CD14-positive monocyte (primary cell): Measurements from ENCODE around the gene KRTAP4-11. TPM values are rescaled to one million over a fixed set of nuclear protein-coding genes. Genes with fewer than 3 reads are reported as not detected.
"Not testable (repeated sequence)": the region's sequence is repeated elsewhere in the genome, so short reads cannot be mapped to it uniquely, and the experiment has no call there.

ENCODE experiments used
- DNase-seq, 3 donors: peaks; one replicate each; pipeline ENCODE4 v3.0.0-alpha.2; 2011 to 2022
- H2AFZ ChIP-seq: 2 replicates; pipeline ENCODE4 v1.6.0; 2012; ENCODE audit warnings: mild to moderate bottlenecking, low read depth, low read length, inconsistent platforms; ENCODE audit not compliant: insufficient read depth, poor library complexity, severe bottlenecking
- H3K27ac ChIP-seq, 2 donors: 1 replicate in 1 of 2; 2 replicates in 1 of 2; pipeline ENCODE4 v1.5.1; 2012 to 2013; ENCODE audit warnings: low read length in 2 of 2, control low read depth in 1 of 2, inconsistent platforms in 1 of 2, low read depth in 1 of 2, mild to moderate bottlenecking in 1 of 2
- H3K27me3 ChIP-seq, 2 donors: one replicate each; pipeline versions ENCODE4 v1.6.0 to v1.6.1; 2011 to 2013; ENCODE audit warnings: low read length in 2 of 2; ENCODE audit not compliant: control insufficient read depth in 2 of 2, insufficient read depth in 2 of 2
- H3K36me3 ChIP-seq, 2 donors: replicated peaks in 1 of 2; 1 replicate in 1 of 2; 2 replicates in 1 of 2; pipeline versions ENCODE4 v1.5.1 to v1.6.1; 2012 to 2013; ENCODE audit warnings: low read length in 2 of 2, control low read depth in 1 of 2, inconsistent platforms in 1 of 2, mild to moderate bottlenecking in 1 of 2; ENCODE audit not compliant: insufficient read depth in 2 of 2, control insufficient read depth in 1 of 2
- H3K4me1 ChIP-seq, 2 donors: 1 replicate in 1 of 2; 2 replicates in 1 of 2; pipeline versions ENCODE4 v1.5.1 to v1.6.1; 2012 to 2013; ENCODE audit warnings: low read length in 2 of 2, control low read depth in 1 of 2, inconsistent platforms in 1 of 2, mild to moderate bottlenecking in 1 of 2, moderate library complexity in 1 of 2; ENCODE audit not compliant: insufficient read depth in 2 of 2, control insufficient read depth in 1 of 2
- H3K4me2 ChIP-seq: replicated peaks from 2 replicates; pipeline ENCODE3; 2012; ENCODE audit warnings: low read length, moderate library complexity, mild to moderate bottlenecking; ENCODE audit not compliant: poor library complexity, severe bottlenecking; ENCODE audit errors: extremely low read depth
- H3K4me3 ChIP-seq, 3 experiments: fragments of 200-600 bp in 1 of 3; sonication (generic) in 1 of 3; replicated peaks in 1 of 3; 1 replicate in 2 of 3; 2 replicates in 1 of 3; pipeline ENCODE4 v1.5.1; 2011 to 2013; ENCODE audit warnings: low read length in 3 of 3, mild to moderate bottlenecking in 3 of 3, control low read depth in 2 of 3, low read depth in 2 of 3, inconsistent platforms in 1 of 3, moderate library complexity in 1 of 3
- H3K79me2 ChIP-seq: 2 replicates; pipeline ENCODE4 v1.6.0; 2012; ENCODE audit warnings: mild to moderate bottlenecking, control low read depth, inconsistent platforms, low read length, moderate library complexity; ENCODE audit not compliant: insufficient read depth
- H3K9ac ChIP-seq: 2 replicates; pipeline ENCODE4 v1.6.0; 2017; ENCODE audit warnings: low read length, mild to moderate bottlenecking; ENCODE audit not compliant: insufficient read depth, poor library complexity, severe bottlenecking
- H3K9me3 ChIP-seq, 2 donors: replicated peaks in 1 of 2; 1 replicate in 1 of 2; 2 replicates in 1 of 2; pipeline versions ENCODE4 v1.5.1 to v1.6.1; 2012 to 2013; ENCODE audit warnings: low read length in 2 of 2, control low read depth in 1 of 2; ENCODE audit not compliant: control insufficient read depth in 1 of 2, insufficient read depth in 1 of 2
- H4K20me1 ChIP-seq: 2 replicates; pipeline ENCODE4 v1.6.0; 2012; ENCODE audit warnings: mild to moderate bottlenecking, low read length, control low read depth, moderate library complexity; ENCODE audit not compliant: insufficient read depth
- H3K27ac Mint-ChIP-seq, 7 donors: one replicate each; pipeline ENCODE4 v1.8.0; 2020; ENCODE audit warnings: mild to moderate bottlenecking in 7 of 7, mixed read lengths in 7 of 7, moderate library complexity in 6 of 7, inconsistent platforms in 2 of 7
- H3K27me3 Mint-ChIP-seq, 3 donors: one replicate each; pipeline ENCODE4 v1.8.0; 2021 to 2022; ENCODE audit warnings: low read depth in 3 of 3, mild to moderate bottlenecking in 3 of 3, mixed read lengths in 3 of 3, moderate library complexity in 3 of 3, inconsistent platforms in 1 of 3
- H3K36me3 Mint-ChIP-seq, 2 donors: one replicate each; pipeline ENCODE4 v1.8.0; 2020; ENCODE audit warnings: mixed read lengths in 2 of 2, inconsistent platforms in 1 of 2, mild to moderate bottlenecking in 1 of 2
- H3K4me1 Mint-ChIP-seq: one replicate; pipeline ENCODE4 v1.8.0; 2020; ENCODE audit warnings: mild to moderate bottlenecking, mixed read lengths
- H3K4me3 Mint-ChIP-seq, 2 donors: one replicate each; pipeline ENCODE4 v1.8.0; 2020; ENCODE audit warnings: mild to moderate bottlenecking in 2 of 2, mixed read lengths in 2 of 2, moderate library complexity in 1 of 2
- H3K9me3 Mint-ChIP-seq, 7 donors: one replicate each; pipeline ENCODE4 v1.8.0; 2020 to 2022; ENCODE audit warnings: mixed read lengths in 7 of 7, mild to moderate bottlenecking in 6 of 7, moderate library complexity in 6 of 7, inconsistent platforms in 2 of 7
- CTCF ChIP-seq: fragments of 200-600 bp; IDR thresholded peaks from one replicate; pipeline ENCODE4 v1.8.0; 2022; ENCODE audit warnings: antibody characterized with exemption, mild to moderate bottlenecking
- WGBS: methylation state at CpG from one replicate; pipeline ENCODE4 v1.1.5; 2013; ENCODE audit warnings: missing lambda C conversion rate; ENCODE audit not compliant: insufficient coverage; 5-methylcytosine and 5-hydroxymethylcytosine counted together
- intact Hi-C, 2 donors: fragments of 100-400 bp; cut with micrococcal nuclease; formaldehyde crosslinking; loops; one replicate each; pipeline versions ENCODE4 v1.15.0 to v1.15.1; 2023
- polyA plus RNA-seq, 3 donors: library from polyadenylated mRNA; depleted of rRNA in 1 of 3; unstranded in 2 of 3; stranded (reverse) in 1 of 3; fragments of 300-500 nt in 2 of 3; fragments of >200 nt in 1 of 3; fragmentation: Illumina TruSeq in 2 of 3; gene quantifications; 1 replicate in 2 of 3; 2 replicates in 1 of 3; pipeline ENCODE4 v1.2.3, GENCODE V29; 2012 to 2021

The KRTAP4-11 gene
- polyA plus RNA-seq, 3 donors = not detected

- no peak overlapping the region for H3K9ac ChIP-seq
- H4K20me1 ChIP-seq = no peaks in the 10 kb centered on the region
- Mint-ChIP-seq H3K4me3 (no peak overlapping the region), H3K27ac (no peak overlapping the region), H3K9me3 (peaks cover 0 to 3% (median under 1%) of the 10 kb centered on the region in 7 donors), H3K4me1 (no peaks in the 10 kb centered on the region), H3K36me3 (no peaks in the 10 kb centered on the region), H3K27me3 (peaks cover 2 to 8% (median 4%) of the 10 kb centered on the region in 3 donors)
- H3K79me2 ChIP-seq = no peaks in the 10 kb centered on the region
- no peak overlapping the region for H3K4me3 ChIP-seq
- DNase-seq = no peak
- H3K27ac ChIP-seq = no peak overlapping the region
- no peak overlapping the region for H3K4me2 ChIP-seq
- intact Hi-C loops = no loop called here
- H3K36me3 ChIP-seq = no peaks in the 10 kb centered on the region
- H3K9me3 ChIP-seq = no peaks in the 10 kb centered on the region
- H3K27me3 ChIP-seq = no peaks in the 10 kb centered on the region
- H2AFZ ChIP-seq = no peak overlapping the region
- no peaks in the 10 kb centered on the region for H3K4me1 ChIP-seq
- WGBS = 79% methylated on average over 3 of the region's 4 CpGs
- no peak for TF ChIP-seq CTCF
Observed at GRCh38 chr17:41150026-41150425, 31.9 kb upstream of the KRTAP4-11 start.

GRCh38 chr17:41149652-41149985 is 31.4 kb upstream of the KRTAP4-11 start, which contains the start of gene KRTAP4-5:
TSS of gene KRTAP4-5 (minus strand) at chr17:41149825. CDS start at chr17:41149767, 58 bp downstream.
- Histone ChIP-seq H3K9ac (no peak within 1 kb of the TSS), H3K4me3 (no peak within 1 kb of the TSS), H3K4me2 (no peak within 1 kb of the TSS), H3K27ac (no peak within 1 kb of the TSS), H3K79me2 (no peaks in the 10 kb centered on the region), H3K9me3 (no peaks in the 10 kb centered on the region), H3K36me3 (no peaks in the 10 kb centered on the region), H2AFZ (no peak within 1 kb of the TSS), H3K27me3 (no peaks in the 10 kb centered on the region), H4K20me1 (no peaks in the 10 kb centered on the region), H3K4me1 (no peaks in the 10 kb centered on the region)
- TF ChIP-seq CTCF = no peak
- intact Hi-C loops = no loop called here
- Mint-ChIP-seq H3K27me3 (peaks cover 3 to 8% (median 4%) of the 10 kb centered on the region in 3 donors), H3K4me3 (no peak within 1 kb of the TSS), H3K36me3 (no peaks in the 10 kb centered on the region), H3K27ac (no peak within 1 kb of the TSS), H3K4me1 (no peaks in the 10 kb centered on the region), H3K9me3 (peaks cover 0 to 4% (median 2%) of the 10 kb centered on the region in 7 donors)
- 100% methylated on average over 2 of the region's 2 CpGs for WGBS
- no peak for DNase-seq

GRCh38 chr17:41148971-41149651 is 30.9 kb upstream of the KRTAP4-11 start:
- H3K4me3 Mint-ChIP-seq, H3K4me2 ChIP-seq, H2AFZ ChIP-seq, H3K27ac ChIP-seq, intact Hi-C loops, H3K27me3 ChIP-seq, DNase-seq, H3K27me3 Mint-ChIP-seq, H3K4me1 ChIP-seq, H4K20me1 ChIP-seq, H3K9me3 ChIP-seq, H3K9ac ChIP-seq, H3K36me3 ChIP-seq, H3K79me2 ChIP-seq, H3K36me3 Mint-ChIP-seq, H3K9me3 Mint-ChIP-seq, H3K4me1 Mint-ChIP-seq, H3K27ac Mint-ChIP-seq, H3K4me3 ChIP-seq: not testable (repeated sequence)
- 86% methylated on average over 6 of the region's 10 CpGs for WGBS
